CD4-positive, alpha-beta T cell (primary cell): ENCODE data around the gene LRP6. TPM values are rescaled to one million over a fixed set of nuclear protein-coding genes. Genes with fewer than 3 reads are reported as not detected.

Source experiments
- ATAC-seq: fragments of 200-7000 bp; cut with Tn5 transposase; one replicate; pipeline ENCODE4 v1.10.0; 2022; ENCODE audit warnings: mild to moderate bottlenecking; ENCODE audit not compliant: poor library complexity
- CTCF ChIA-PET: fragments of 350-600 bp; sonication (Branson Sonifier 250); formaldehyde crosslinking; loops from one replicate; lab custom pipeline; 2021; ENCODE audit warnings: antibody characterized with exemption, inconsistent platforms; lab: Charles Lee
- POLR2A ChIA-PET: fragments of 350-600 bp; sonication (Branson Sonifier 250); formaldehyde crosslinking; loops from one replicate; lab custom pipeline; 2021; ENCODE audit warnings: antibody characterized with exemption, inconsistent platforms; lab: Charles Lee
- DNase-seq, 14 experiments: peaks; one replicate each; pipeline ENCODE4 v3.0.0-alpha.2; 2013 to 2020; ENCODE audit warnings: mixed read lengths in 2 of 14
- H3K27ac ChIP-seq, 2 donors: one replicate each; pipeline versions ENCODE4 v1.5.1 to v1.7.0; 2013; ENCODE audit warnings: low read length in 2 of 2, low read depth in 1 of 2, mild to moderate bottlenecking in 1 of 2
- H3K27me3 ChIP-seq, 2 experiments: 1 replicate in 1 of 2; 2 replicates in 1 of 2; pipeline versions ENCODE4 v1.6.1 to v1.7.0; 2013; ENCODE audit warnings: low read length in 2 of 2, control low read depth in 1 of 2, mild to moderate bottlenecking in 1 of 2, moderate library complexity in 1 of 2; ENCODE audit not compliant: insufficient read depth in 2 of 2, control insufficient read depth in 1 of 2
- H3K36me3 ChIP-seq: one replicate; pipeline ENCODE4 v1.6.1; 2013; ENCODE audit warnings: low read length, control low read depth; ENCODE audit not compliant: insufficient read depth
- H3K4me1 ChIP-seq: one replicate; pipeline ENCODE4 v1.6.1; 2013; ENCODE audit warnings: low read length, control low read depth; ENCODE audit not compliant: insufficient read depth
- H3K4me3 ChIP-seq: one replicate; pipeline ENCODE4 v1.5.1; 2013; ENCODE audit warnings: mild to moderate bottlenecking, low read length, moderate library complexity
- H3K9me3 ChIP-seq, 2 experiments: 1 replicate in 1 of 2; 2 replicates in 1 of 2; pipeline versions ENCODE4 v1.6.1 to v1.7.0; 2013; ENCODE audit warnings: low read length in 2 of 2, mild to moderate bottlenecking in 2 of 2, control low read depth in 1 of 2, moderate library complexity in 1 of 2; ENCODE audit not compliant: control insufficient read depth in 1 of 2, insufficient read depth in 1 of 2
- H3K27ac Mint-ChIP-seq: one replicate; pipeline ENCODE4 v1.8.0; 2020; ENCODE audit warnings: mixed read lengths
- H3K27me3 Mint-ChIP-seq: one replicate; pipeline ENCODE4 v1.8.0; 2021; ENCODE audit warnings: mixed read lengths
- H3K36me3 Mint-ChIP-seq: one replicate; pipeline ENCODE4 v1.8.0; 2021; ENCODE audit warnings: low read depth, mixed read lengths
- H3K4me1 Mint-ChIP-seq: one replicate; pipeline ENCODE4 v1.8.0; 2021; ENCODE audit warnings: low read depth, mixed read lengths
- H3K4me3 Mint-ChIP-seq: one replicate; pipeline ENCODE4 v1.8.0; 2020; ENCODE audit warnings: mild to moderate bottlenecking, mixed read lengths
- H3K9me3 Mint-ChIP-seq: one replicate; pipeline ENCODE4 v1.8.0; 2020; ENCODE audit warnings: mixed read lengths
- intact Hi-C, 2 experiments: fragments of 100-400 bp; cut with DNase I in 1 of 2; cut with micrococcal nuclease in 1 of 2; formaldehyde crosslinking; loops; one replicate each; pipeline versions ENCODE4 v1.15.1 to v1.9.0; 2023 to 2025; cut with DNase I, micrococcal nuclease
- total RNA-seq, 174 experiments: library from RNA in 2 of 174; stranded (reverse) in 2 of 174; gene quantifications; one replicate each; pipeline ENCODE4 v1.2.3 and lab custom pipeline; 2021 to 2026
- TF ChIP-seq, protein P1 (sequence below): fragments of 200-600 bp; IDR thresholded peaks from one replicate; pipeline ENCODE4 v1.8.0; 2022; ENCODE audit warnings: antibody characterized with exemption, mild to moderate bottlenecking

LRP6 gene
- total RNA-seq, 2 experiments from 2014 or later, result 5.2 to 6.8 TPM

DNA sequence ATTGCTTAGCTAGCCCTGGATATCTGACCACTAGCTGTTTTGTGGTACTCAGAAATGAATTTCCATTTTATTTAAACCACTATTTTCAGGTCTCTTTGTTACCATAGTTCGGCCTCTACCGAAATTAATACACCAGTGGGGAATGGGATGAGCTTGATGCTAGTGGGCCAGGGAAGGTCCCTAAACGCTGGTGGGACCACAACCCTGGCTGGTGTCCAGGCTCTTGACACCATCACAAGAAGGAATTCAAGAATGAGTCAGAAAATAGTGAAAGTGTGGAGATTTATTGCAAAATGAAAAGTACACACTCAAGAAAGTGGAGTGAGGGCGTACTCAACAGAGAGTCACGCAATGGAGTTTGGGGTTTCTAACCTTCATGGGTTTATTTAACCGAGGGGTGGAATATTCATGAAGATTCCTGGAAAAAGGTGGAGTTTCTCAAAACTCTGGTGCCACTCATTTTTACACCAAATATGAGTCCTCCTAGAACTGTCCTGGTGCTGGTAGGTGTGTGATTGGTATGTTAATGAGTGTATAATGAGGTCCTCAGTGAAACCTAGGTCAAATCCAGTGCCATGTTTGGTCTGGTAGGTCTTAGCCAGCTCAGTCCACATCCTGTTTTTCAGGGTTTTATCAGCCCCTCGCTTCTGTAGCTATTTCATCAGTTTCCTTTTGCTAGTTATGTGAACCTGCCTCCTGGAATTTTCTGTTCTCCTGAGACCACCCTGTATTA is 38.9 kb upstream of the LRP6 start:
- H3K27me3 Mint-ChIP-seq, result no peaks in the 10 kb centered on the region
- POLR2A ChIA-PET, result no interaction called here
- no peaks in the 10 kb centered on the region for H3K4me1 Mint-ChIP-seq
- no peaks in the 10 kb centered on the region for H3K9me3 Mint-ChIP-seq
- CTCF ChIA-PET, result no interaction called here
- Histone ChIP-seq H3K27me3 (no peaks in the 10 kb centered on the region), H3K27ac (no peak overlapping the region), H3K9me3 (peaks cover 0 to 5% of the 10 kb centered on the region in 2 experiments), H3K4me3 (no peak overlapping the region), H3K36me3 (no peaks in the 10 kb centered on the region), H3K4me1 (no peaks in the 10 kb centered on the region)
- ATAC-seq, result no peak
- no peak overlapping the region for H3K27ac Mint-ChIP-seq
- no peaks in the 10 kb centered on the region for H3K36me3 Mint-ChIP-seq
- H3K4me3 Mint-ChIP-seq, result no peak overlapping the region
- DNase-seq, result no peak
- TF ChIP-seq, protein P1, sequence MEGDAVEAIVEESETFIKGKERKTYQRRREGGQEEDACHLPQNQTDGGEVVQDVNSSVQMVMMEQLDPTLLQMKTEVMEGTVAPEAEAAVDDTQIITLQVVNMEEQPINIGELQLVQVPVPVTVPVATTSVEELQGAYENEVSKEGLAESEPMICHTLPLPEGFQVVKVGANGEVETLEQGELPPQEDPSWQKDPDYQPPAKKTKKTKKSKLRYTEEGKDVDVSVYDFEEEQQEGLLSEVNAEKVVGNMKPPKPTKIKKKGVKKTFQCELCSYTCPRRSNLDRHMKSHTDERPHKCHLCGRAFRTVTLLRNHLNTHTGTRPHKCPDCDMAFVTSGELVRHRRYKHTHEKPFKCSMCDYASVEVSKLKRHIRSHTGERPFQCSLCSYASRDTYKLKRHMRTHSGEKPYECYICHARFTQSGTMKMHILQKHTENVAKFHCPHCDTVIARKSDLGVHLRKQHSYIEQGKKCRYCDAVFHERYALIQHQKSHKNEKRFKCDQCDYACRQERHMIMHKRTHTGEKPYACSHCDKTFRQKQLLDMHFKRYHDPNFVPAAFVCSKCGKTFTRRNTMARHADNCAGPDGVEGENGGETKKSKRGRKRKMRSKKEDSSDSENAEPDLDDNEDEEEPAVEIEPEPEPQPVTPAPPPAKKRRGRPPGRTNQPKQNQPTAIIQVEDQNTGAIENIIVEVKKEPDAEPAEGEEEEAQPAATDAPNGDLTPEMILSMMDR, result no peak
- intact Hi-C loops, result no loop called here

DNA sequence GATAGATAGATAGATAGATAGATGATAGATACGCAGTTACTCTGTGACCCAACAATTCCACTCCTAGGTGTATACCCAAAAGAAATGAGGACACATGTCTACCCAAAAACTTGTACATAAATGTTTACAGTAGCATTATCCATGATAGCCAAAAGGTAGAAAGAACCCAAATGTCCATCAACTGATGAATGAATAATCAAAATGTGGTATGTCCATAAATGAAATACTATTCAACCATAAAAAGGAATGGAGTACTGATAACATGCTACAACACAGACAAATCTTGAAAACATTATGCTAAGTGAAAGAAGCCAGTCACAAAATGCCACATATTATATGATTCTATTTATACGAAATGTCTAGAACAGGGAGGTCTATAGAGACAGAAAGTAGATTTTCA is 36.1 kb upstream of the LRP6 start:
- H3K4me3 Mint-ChIP-seq, result no peak overlapping the region
- H3K36me3 Mint-ChIP-seq, result no peaks in the 10 kb centered on the region
- H3K4me3 ChIP-seq, result no peak overlapping the region
- ChIA-PET CTCF (no interaction called here), POLR2A (no interaction called here)
- DNase-seq (no peak), ATAC-seq (no peak)
- H3K27me3 ChIP-seq, result no peaks in the 10 kb centered on the region
- H3K9me3 Mint-ChIP-seq, result no peaks in the 10 kb centered on the region
- intact Hi-C loops, result no loop called here
- peaks cover 0 to 5% of the 10 kb centered on the region in 2 experiments for H3K9me3 ChIP-seq
- H3K4me1 Mint-ChIP-seq, result no peaks in the 10 kb centered on the region
- no peaks in the 10 kb centered on the region for H3K36me3 ChIP-seq
- TF ChIP-seq, protein P1, result no peak
- no peak overlapping the region for H3K27ac Mint-ChIP-seq
- no peak overlapping the region for H3K27ac ChIP-seq
- H3K4me1 ChIP-seq, result no peaks in the 10 kb centered on the region
- H3K27me3 Mint-ChIP-seq, result no peaks in the 10 kb centered on the region

DNA sequence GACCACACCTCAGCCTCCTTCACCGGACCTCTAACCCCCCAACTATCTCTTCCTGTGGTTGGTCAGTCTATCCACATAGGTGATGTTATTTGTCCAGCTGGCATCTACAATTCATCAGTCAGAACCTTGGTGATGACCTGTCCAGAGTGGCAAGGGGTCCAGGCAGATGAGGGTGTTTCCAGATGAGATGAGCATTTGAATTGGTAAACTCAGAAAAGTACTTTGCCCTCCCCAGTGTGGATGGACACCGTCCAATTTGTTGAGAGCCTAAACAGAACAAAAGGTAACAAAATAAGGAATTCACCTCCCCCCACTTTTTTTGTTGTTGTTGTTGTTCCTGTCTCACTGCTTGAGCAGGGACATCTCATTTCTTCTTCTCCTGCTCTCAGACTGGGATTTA is 34.3 kb upstream of the LRP6 start:
- Histone ChIP-seq H3K36me3 (no peaks in the 10 kb centered on the region), H3K9me3 (peaks cover 0 to 5% of the 10 kb centered on the region in 2 experiments), H3K27ac (no peak overlapping the region), H3K4me3 (no peak overlapping the region), H3K4me1 (no peaks in the 10 kb centered on the region), H3K27me3 (no peaks in the 10 kb centered on the region)
- intact Hi-C loops, result no loop called here
- TF ChIP-seq, protein P1, result no peak
- POLR2A ChIA-PET, result no interaction called here
- Mint-ChIP-seq H3K9me3 (no peaks in the 10 kb centered on the region), H3K36me3 (no peaks in the 10 kb centered on the region), H3K4me1 (no peaks in the 10 kb centered on the region), H3K27me3 (no peaks in the 10 kb centered on the region), H3K27ac (no peak overlapping the region), H3K4me3 (no peak overlapping the region)
- CTCF ChIA-PET, result no interaction called here
- ATAC-seq (no peak), DNase-seq (no peak)
